HCT116 (cell line): ENCODE measurements around the gene RNF150.

Source experiments
- EGR1 ChIP-seq: IDR thresholded peaks from 2 replicates; pipeline ENCODE4 v1.6.1; 2012; ENCODE audit warnings: low read depth
- EZH2 ChIP-seq: fragments of 200-600 bp; sonication (generic); IDR thresholded peaks from 2 replicates; pipeline ENCODE4 v1.6.1; 2017; ENCODE audit warnings: antibody characterized with exemption, mixed run types
- POLR2A ChIP-seq: IDR thresholded peaks from 2 replicates; pipeline ENCODE4 v1.7.0; 2011; ENCODE audit warnings: borderline replicate concordance; ENCODE audit not compliant: insufficient read depth, insufficient read length; ENCODE audit errors: extremely low read depth
- POLR2AphosphoS5 ChIP-seq: IDR thresholded peaks from 2 replicates; pipeline ENCODE4 v1.6.1; 2011; ENCODE audit warnings: mild to moderate bottlenecking, low read depth, low read length, moderate library complexity
- YY1 ChIP-seq: IDR thresholded peaks from 2 replicates; pipeline ENCODE4 v1.6.1; 2011; ENCODE audit warnings: low read length, low read depth, moderate library complexity, mild to moderate bottlenecking; ENCODE audit not compliant: insufficient replicate concordance; ENCODE audit errors: extremely low read depth
- TF ChIP-seq, protein P1 (sequence below), 3 experiments: fragments of 200-600 bp in 1 of 3; sonication (generic) in 1 of 3; IDR thresholded peaks in 2 of 3; conservative IDR thresholded peaks in 1 of 3; 2 replicates each; pipeline ENCODE4 v1.5.1; 2012 to 2017; ENCODE audit warnings: low read depth in 2 of 3, low read length in 2 of 3, antibody characterized with exemption in 1 of 3, borderline replicate concordance in 1 of 3, control low read depth in 1 of 3, mild to moderate bottlenecking in 1 of 3, mixed read lengths in 1 of 3, mixed run types in 1 of 3, moderate library complexity in 1 of 3; ENCODE audit not compliant: insufficient read depth in 1 of 3
- TF ChIP-seq, protein P2 (sequence below): IDR thresholded peaks from 2 replicates; pipeline ENCODE4 v1.6.1; 2012; ENCODE audit warnings: low read depth

DNA sequence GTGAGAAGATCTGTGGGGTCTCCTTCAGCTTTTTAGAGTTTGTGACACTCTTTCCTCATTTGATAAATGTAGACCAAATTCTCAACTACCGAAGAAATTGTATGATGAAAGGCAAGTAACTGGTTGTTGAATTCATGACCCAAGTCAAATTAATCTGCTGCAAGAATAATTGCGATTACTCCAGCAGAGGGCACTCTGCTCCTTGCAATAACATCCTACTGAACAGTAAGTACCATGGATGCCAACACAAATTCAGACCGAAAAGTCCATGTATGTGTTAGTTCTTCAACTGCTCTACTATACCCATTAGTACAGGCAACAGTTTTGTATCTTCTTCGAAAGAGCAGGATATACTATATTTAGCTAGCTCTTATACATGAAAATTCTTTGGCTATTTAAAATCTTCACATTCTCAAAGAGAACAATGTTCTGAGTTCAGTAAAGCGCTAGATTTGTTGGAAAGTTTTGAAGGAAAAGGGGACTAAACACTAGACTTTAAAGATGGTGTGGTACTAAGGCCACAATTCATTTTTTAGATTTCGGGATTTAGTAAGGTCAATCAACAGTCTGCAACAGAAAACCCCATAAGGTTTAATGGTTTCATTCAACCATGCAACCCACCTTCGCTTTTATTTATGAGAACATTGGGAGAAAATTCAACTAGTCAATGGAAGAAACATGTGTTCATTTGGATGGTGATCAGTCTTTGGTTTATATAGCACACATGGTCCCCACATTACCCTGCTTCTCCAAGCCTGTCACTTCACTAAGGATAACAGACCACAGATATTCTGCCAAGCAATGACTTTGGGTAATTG, 271.7 kb downstream of the RNF150 start:
- TF ChIP-seq, protein P1, sequence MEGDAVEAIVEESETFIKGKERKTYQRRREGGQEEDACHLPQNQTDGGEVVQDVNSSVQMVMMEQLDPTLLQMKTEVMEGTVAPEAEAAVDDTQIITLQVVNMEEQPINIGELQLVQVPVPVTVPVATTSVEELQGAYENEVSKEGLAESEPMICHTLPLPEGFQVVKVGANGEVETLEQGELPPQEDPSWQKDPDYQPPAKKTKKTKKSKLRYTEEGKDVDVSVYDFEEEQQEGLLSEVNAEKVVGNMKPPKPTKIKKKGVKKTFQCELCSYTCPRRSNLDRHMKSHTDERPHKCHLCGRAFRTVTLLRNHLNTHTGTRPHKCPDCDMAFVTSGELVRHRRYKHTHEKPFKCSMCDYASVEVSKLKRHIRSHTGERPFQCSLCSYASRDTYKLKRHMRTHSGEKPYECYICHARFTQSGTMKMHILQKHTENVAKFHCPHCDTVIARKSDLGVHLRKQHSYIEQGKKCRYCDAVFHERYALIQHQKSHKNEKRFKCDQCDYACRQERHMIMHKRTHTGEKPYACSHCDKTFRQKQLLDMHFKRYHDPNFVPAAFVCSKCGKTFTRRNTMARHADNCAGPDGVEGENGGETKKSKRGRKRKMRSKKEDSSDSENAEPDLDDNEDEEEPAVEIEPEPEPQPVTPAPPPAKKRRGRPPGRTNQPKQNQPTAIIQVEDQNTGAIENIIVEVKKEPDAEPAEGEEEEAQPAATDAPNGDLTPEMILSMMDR (IDR thresholded peaks at IDR 0.05 in 2 of 3, conservative IDR thresholded peaks at IDR 0.05 in 1 of 3; ENCODE audit: borderline replicate concordance in 1 of 3, insufficient read depth in 1 of 3, low read depth in 2 of 3, low read length in 2 of 3), result peak; percentile 70 to 82 (median 70); a peak in 5 of 6 replicates
- TF ChIP-seq EZH2 (no peak), POLR2AphosphoS5 (no peak), YY1 (no peak), EGR1 (no peak), POLR2A (no peak)
- TF ChIP-seq, protein P2, sequence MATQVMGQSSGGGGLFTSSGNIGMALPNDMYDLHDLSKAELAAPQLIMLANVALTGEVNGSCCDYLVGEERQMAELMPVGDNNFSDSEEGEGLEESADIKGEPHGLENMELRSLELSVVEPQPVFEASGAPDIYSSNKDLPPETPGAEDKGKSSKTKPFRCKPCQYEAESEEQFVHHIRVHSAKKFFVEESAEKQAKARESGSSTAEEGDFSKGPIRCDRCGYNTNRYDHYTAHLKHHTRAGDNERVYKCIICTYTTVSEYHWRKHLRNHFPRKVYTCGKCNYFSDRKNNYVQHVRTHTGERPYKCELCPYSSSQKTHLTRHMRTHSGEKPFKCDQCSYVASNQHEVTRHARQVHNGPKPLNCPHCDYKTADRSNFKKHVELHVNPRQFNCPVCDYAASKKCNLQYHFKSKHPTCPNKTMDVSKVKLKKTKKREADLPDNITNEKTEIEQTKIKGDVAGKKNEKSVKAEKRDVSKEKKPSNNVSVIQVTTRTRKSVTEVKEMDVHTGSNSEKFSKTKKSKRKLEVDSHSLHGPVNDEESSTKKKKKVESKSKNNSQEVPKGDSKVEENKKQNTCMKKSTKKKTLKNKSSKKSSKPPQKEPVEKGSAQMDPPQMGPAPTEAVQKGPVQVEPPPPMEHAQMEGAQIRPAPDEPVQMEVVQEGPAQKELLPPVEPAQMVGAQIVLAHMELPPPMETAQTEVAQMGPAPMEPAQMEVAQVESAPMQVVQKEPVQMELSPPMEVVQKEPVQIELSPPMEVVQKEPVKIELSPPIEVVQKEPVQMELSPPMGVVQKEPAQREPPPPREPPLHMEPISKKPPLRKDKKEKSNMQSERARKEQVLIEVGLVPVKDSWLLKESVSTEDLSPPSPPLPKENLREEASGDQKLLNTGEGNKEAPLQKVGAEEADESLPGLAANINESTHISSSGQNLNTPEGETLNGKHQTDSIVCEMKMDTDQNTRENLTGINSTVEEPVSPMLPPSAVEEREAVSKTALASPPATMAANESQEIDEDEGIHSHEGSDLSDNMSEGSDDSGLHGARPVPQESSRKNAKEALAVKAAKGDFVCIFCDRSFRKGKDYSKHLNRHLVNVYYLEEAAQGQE, result no peak
